ENCODE data around the gene BBS9.

Gene BBS9

DNA sequence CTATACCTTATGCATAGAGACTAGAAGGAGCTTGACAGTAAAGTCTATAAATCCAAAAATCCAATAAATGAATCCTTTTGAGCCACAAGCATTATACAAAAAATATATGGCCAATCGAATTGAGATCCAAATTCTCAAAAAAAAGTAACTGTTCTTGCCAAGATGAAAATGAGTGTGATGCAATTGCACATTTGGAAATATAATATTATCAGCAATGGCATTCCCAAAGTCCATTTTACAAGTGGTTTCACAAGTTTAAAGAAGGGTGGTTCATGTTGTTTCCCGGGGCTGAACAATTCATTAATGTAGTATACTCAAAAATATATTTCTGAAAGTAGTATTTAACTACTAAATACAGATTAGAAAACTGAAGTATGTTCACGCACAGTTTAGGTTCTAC, 27.5 kb upstream of the BBS9 start:
- Histone ChIP-seq H3K9me3 (ENCODE audit: control insufficient read depth, insufficient read depth, low read length) (no peaks in the 10 kb centered on the region), H3K4me1 (ENCODE audit: control insufficient read depth, insufficient read depth, low read length) (no peaks in the 10 kb centered on the region), H3K27me3 (ENCODE audit: control insufficient read depth, insufficient read depth, low read length) (no peaks in the 10 kb centered on the region), H3K4me3 (ENCODE audit: low read depth, low read length) (no peak overlapping the region), H3K36me3 (ENCODE audit: control insufficient read depth, insufficient read depth, low read length) (peaks cover 17% of the 10 kb centered on the region), H3K9ac (ENCODE audit: low read depth, low read length) (no peak overlapping the region)

DNA sequence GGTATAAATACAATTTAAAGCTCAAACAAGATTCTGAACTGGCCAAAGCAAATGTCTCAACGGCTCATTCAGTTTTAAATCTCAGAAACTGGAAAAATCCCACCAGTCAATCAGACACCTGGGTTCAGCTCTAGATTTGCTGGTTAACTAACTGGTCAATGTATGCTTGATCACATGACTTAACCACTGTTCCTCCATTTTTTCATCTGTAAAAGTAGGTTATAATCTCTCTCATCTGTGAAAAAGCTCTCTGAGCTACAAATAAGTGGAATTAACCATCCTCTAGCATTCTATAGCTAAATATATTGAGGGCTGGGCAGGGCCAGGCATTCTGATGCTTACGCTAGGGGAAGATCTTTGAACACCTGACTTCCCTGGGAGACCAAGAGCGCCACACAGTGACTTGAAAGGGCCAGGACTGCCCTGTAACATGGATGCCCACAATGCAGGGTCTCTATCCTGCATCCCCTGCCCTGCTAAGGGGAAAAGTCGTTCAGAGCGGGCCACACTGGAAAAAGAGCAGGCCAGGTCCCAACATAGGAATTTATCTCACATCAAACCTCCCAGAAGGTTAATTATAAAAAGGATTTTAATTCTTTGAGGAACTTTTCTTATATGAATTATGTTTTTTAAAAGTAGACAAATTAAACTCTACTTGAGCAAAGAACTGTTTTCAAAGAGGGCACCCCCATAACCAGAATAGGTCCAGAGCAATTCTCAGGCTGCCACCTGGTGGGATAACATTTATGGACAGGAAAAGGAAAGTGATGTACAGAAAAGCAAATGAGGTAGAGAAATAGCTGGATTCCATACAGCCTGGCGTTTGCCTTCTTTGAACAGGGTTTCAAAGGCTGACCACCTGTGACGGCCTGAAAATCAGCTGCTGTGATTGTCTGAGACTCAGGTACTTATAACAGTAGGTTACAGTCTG, 22.0 kb upstream of the BBS9 start:
- Histone ChIP-seq H3K4me3 (ENCODE audit: low read depth, low read length) (peak overlapping the region; percentile 73), H3K4me1 (ENCODE audit: control insufficient read depth, insufficient read depth, low read length) (peaks cover 6% of the 10 kb centered on the region), H3K36me3 (ENCODE audit: control insufficient read depth, insufficient read depth, low read length) (peaks cover 9% of the 10 kb centered on the region), H3K27me3 (ENCODE audit: control insufficient read depth, insufficient read depth, low read length) (peaks cover 20% of the 10 kb centered on the region), H3K9ac (ENCODE audit: low read depth, low read length) (no peak overlapping the region), H3K9me3 (ENCODE audit: control insufficient read depth, insufficient read depth, low read length) (no peaks in the 10 kb centered on the region)

DNA sequence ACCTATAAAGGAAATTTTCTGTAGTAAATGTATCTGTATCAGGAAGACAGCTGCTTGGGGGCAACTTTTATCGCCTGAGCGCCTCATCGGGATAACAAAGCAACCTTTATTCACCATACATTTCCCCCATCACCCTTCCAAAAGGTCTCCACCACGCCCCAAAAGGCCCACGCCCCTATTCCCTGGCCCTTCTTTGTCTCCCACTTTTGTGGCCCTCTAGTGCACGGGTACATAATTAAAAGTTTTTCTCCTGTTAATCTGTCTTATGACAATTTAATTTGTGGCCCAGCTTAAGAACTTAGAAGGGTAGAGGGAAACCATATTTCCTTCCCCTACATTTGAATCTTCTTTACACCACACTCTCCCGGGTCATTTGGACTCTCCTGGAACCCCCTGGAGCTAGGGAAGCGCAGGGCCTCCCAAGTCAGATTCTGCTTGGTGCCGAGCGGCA, 20.8 kb upstream of the BBS9 start:
- H3K9me3 ChIP-seq (ENCODE audit: control insufficient read depth, insufficient read depth, low read length): no peaks in the 10 kb centered on the region
- H3K9ac ChIP-seq (ENCODE audit: low read depth, low read length): peak overlapping the region; percentile 65
- H3K4me3 ChIP-seq (ENCODE audit: low read depth, low read length): peak overlapping the region; percentile 73
- peaks cover 6% of the 10 kb centered on the region for H3K4me1 ChIP-seq (ENCODE audit: control insufficient read depth, insufficient read depth, low read length)
- H3K27me3 ChIP-seq (ENCODE audit: control insufficient read depth, insufficient read depth, low read length): peaks cover 23% of the 10 kb centered on the region
- H3K36me3 ChIP-seq (ENCODE audit: control insufficient read depth, insufficient read depth, low read length): peaks cover 4% of the 10 kb centered on the region

DNA sequence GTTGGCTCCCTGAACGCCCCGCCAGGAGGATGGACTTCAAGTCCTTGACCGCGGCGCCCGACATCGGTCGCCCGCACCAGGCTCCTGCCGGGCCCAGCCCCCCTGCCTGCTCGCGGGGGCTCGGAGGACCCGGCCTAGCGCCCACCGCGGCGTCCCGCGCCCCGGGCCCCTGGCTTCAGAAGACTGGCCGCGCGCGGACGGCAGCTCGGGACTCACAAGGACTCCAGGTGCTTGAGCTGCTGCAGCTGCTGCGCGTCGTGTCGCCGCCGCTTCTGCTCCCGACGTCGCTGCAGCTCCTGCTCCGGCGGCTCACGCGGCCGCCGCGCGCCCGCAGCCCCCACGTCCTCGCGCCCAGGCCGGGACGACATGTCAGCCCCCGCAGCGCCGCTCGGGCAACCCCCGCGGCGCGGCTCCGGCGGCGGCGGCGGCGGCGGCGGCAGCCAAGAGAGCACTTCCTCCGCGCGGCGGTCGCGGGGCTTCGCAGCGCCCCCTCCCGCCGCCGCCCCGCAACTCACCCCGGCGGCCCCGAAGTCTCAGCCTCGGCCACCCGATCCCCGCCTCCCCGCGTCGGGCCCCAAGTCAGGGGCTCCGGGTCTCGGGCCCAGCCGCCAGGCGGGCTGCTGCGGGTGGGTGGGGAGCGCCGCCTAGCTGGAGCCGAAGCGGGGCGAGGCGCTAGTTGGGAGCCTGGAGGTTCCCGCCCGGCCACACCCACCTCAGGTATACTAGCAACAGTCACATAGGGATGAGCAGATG, 20.2 kb upstream of the BBS9 start, which contains the start of gene RP9:
RP9 (minus strand) TSS at position 400 of the 753 bp plus-strand sequence; CDS start at position 368, 32 bp downstream.
- peak within 1 kb of the TSS; percentile 73 for H3K4me3 ChIP-seq (ENCODE audit: low read depth, low read length)
- peaks cover 23% of the 10 kb centered on the region for H3K27me3 ChIP-seq (ENCODE audit: control insufficient read depth, insufficient read depth, low read length)
- H3K9me3 ChIP-seq (ENCODE audit: control insufficient read depth, insufficient read depth, low read length): no peaks in the 10 kb centered on the region
- H3K36me3 ChIP-seq (ENCODE audit: control insufficient read depth, insufficient read depth, low read length): peaks cover 3% of the 10 kb centered on the region
- peak within 1 kb of the TSS; percentile 65 for H3K9ac ChIP-seq (ENCODE audit: low read depth, low read length)
- H3K4me1 ChIP-seq (ENCODE audit: control insufficient read depth, insufficient read depth, low read length): peaks cover 6% of the 10 kb centered on the region

DNA sequence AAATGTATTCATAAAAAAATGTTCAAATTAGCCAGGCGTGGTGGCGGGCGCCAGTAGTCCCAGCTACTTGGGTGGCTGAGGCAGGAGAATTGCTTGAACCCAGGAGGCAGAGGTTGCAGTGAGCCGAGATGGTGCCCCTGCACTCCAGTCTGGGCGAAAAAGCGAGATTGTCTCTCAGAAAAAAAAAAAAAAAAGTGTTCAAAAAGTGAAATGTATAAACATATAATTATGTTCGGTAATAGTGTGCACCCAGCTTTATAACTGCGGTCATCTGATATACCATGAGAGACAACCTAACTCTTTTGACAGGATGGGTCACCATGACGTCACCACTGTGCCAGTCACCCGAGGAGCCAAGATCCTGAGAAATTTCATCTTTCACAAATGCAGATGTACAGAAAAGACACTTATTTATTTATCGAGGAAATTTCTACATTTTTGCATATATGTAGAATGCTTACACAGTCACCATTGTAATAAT, 19.6 kb upstream of the BBS9 start:
- H3K36me3 ChIP-seq (ENCODE audit: control insufficient read depth, insufficient read depth, low read length): peaks cover 3% of the 10 kb centered on the region
- no peak overlapping the region for H3K9ac ChIP-seq (ENCODE audit: low read depth, low read length)

DNA sequence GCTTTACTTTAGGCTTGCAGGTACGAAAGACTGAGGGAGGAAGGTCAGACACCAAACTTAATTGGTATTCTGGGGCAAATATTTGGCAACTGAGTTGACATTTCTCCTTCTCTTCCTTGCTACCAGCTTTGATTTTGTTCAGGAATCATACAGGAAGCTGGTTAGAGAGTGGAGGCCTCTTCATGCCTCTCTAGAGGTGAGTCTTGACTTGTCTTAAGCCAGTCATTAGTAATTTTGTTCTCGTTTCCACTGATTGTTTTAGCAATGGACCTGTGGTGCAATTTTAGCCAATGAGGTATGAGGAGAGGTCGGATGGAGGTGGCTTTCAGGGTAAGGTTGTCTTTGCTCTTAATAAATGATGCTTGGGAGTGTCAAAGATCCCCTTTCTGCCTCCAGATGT, 17.8 kb upstream of the BBS9 start:
- H3K27me3 ChIP-seq (ENCODE audit: control insufficient read depth, insufficient read depth, low read length): peaks cover 23% of the 10 kb centered on the region
- no peaks in the 10 kb centered on the region for H3K9me3 ChIP-seq (ENCODE audit: control insufficient read depth, insufficient read depth, low read length)
- H3K9ac ChIP-seq (ENCODE audit: low read depth, low read length): no peak overlapping the region
- no peak overlapping the region for H3K4me3 ChIP-seq (ENCODE audit: low read depth, low read length)
- peaks cover 3% of the 10 kb centered on the region for H3K36me3 ChIP-seq (ENCODE audit: control insufficient read depth, insufficient read depth, low read length)
- H3K4me1 ChIP-seq (ENCODE audit: control insufficient read depth, insufficient read depth, low read length): peaks cover 6% of the 10 kb centered on the region

More for the DNA sequence above, 19.6 kb upstream of the BBS9 start:
- H3K4me3 ChIP-seq (ENCODE audit: low read depth, low read length): peak overlapping the region; percentile 50
- peaks cover 23% of the 10 kb centered on the region for H3K27me3 ChIP-seq (ENCODE audit: control insufficient read depth, insufficient read depth, low read length)
- H3K9me3 ChIP-seq (ENCODE audit: control insufficient read depth, insufficient read depth, low read length): no peaks in the 10 kb centered on the region
- H3K4me1 ChIP-seq (ENCODE audit: control insufficient read depth, insufficient read depth, low read length): peaks cover 6% of the 10 kb centered on the region

DNA sequence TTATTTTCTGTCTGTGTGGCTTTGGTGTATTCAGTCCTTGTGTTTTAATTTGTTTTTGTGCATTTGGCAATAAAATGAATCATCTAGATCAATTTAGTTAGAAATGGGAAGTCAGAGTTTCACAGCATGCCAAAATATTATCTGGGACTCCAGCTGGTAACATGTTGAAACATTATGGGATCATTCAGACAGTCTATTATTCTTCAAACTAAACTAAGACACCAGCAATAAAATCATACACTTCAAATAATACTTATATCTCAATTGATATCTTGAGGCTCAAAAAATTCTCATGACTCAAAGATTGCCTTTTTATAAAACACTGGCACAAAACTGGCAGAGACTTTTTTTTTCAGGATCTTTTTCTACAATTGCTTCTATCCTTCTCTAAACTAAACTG, 14.4 kb upstream of the BBS9 start:
- H3K4me3 ChIP-seq (ENCODE audit: low read depth, low read length): no peak overlapping the region
- peaks cover 15% of the 10 kb centered on the region for H3K27me3 ChIP-seq (ENCODE audit: control insufficient read depth, insufficient read depth, low read length)
- H3K9ac ChIP-seq (ENCODE audit: low read depth, low read length): no peak overlapping the region
- no peaks in the 10 kb centered on the region for H3K36me3 ChIP-seq (ENCODE audit: control insufficient read depth, insufficient read depth, low read length)
- peaks cover under 1% of the 10 kb centered on the region for H3K4me1 ChIP-seq (ENCODE audit: control insufficient read depth, insufficient read depth, low read length)
- H3K9me3 ChIP-seq (ENCODE audit: control insufficient read depth, insufficient read depth, low read length): no peaks in the 10 kb centered on the region

DNA sequence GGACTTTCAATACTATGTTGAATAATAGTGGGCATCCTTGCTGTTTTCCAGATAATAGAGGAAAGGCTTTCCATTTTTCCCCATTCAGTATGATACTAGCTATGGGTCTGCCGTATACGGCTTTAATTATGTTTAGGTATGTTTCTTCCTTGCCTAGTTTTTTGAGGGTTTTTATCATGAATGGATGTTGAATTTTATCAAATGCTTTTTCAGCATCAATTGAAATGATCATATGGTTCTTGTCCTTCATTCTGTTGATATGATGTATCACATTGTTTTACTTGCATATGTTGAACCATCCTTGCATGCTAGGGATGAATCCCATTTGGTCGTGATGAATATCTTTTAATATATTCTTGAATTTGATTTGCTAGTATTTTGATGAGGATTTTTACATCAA, 11.0 kb upstream of the BBS9 start:
- Histone ChIP-seq H3K9ac (ENCODE audit: low read depth, low read length) (no peak overlapping the region), H3K9me3 (ENCODE audit: control insufficient read depth, insufficient read depth, low read length) (no peaks in the 10 kb centered on the region), H3K27me3 (ENCODE audit: control insufficient read depth, insufficient read depth, low read length) (no peaks in the 10 kb centered on the region), H3K4me3 (ENCODE audit: low read depth, low read length) (no peak overlapping the region), H3K36me3 (ENCODE audit: control insufficient read depth, insufficient read depth, low read length) (no peaks in the 10 kb centered on the region), H3K4me1 (ENCODE audit: control insufficient read depth, insufficient read depth, low read length) (no peaks in the 10 kb centered on the region)

DNA sequence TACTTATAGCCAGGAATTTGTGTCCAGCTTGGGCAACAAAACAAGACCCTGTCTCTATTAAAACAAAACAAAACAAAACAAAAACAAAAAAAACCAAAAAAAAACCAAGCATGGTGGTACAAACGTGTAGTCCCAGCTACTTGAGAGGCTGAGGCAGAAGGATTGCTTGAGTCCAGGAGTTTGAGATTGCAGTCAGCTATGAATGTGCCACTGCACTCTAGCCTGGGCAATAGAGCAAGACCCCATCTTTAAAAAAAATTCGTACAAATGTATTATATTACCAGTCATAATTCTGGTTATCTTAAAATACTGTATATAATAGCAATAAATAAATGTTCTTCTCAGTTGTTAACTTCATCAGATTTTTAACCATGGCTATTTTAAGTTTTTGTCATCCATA, 2.3 kb upstream of the BBS9 start:
- Histone ChIP-seq H3K36me3 (ENCODE audit: control insufficient read depth, insufficient read depth, low read length) (no peaks in the 10 kb centered on the region), H3K27me3 (ENCODE audit: control insufficient read depth, insufficient read depth, low read length) (no peaks in the 10 kb centered on the region), H3K9me3 (ENCODE audit: control insufficient read depth, insufficient read depth, low read length) (no peaks in the 10 kb centered on the region), H3K4me3 (ENCODE audit: low read depth, low read length) (no peak overlapping the region), H3K9ac (ENCODE audit: low read depth, low read length) (no peak overlapping the region), H3K4me1 (ENCODE audit: control insufficient read depth, insufficient read depth, low read length) (no peaks in the 10 kb centered on the region)

DNA sequence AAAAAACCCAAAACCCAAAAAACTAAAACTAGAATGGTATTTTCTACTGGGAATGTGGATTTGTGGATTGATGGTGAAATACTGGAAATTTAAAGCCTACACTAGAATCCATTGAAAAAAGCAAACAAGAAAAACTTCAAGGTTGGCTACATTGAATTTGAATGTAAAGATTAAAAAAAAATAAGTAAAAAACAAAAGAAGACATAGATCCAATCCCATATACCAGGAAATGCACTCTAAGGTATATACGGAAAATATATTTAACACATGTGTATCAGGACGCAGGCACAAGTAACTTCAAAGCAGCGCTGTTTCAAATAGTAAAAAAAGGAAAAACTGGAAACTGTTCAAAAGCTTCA, 754 bp upstream of the BBS9 start:
- no peaks in the 10 kb centered on the region for H3K36me3 ChIP-seq (ENCODE audit: control insufficient read depth, insufficient read depth, low read length)
- H3K27me3 ChIP-seq (ENCODE audit: control insufficient read depth, insufficient read depth, low read length): no peaks in the 10 kb centered on the region
- H3K9ac ChIP-seq (ENCODE audit: low read depth, low read length): peak overlapping the region; percentile 77
- no peaks in the 10 kb centered on the region for H3K4me1 ChIP-seq (ENCODE audit: control insufficient read depth, insufficient read depth, low read length)
- no peaks in the 10 kb centered on the region for H3K9me3 ChIP-seq (ENCODE audit: control insufficient read depth, insufficient read depth, low read length)
- H3K4me3 ChIP-seq (ENCODE audit: low read depth, low read length): peak overlapping the region; percentile 91

DNA sequence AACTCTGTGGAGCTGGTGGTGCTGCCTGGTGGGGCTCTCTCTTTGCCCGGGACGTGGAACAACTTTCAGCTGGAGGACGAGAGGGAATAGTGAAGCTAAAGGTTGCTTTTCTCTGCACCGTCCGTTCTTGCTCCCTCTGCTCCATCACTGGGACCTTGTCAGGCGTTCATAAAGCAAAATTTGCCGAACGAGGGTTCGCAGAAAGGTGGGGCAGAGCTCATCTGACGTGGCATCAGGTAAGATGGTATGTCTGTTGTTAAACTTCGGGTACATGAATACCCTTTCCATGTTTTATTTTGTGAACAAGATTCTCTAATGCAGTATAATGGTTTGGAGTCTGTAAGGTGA, 416 bp downstream of the BBS9 start:
- no peaks in the 10 kb centered on the region for H3K9me3 ChIP-seq (ENCODE audit: control insufficient read depth, insufficient read depth, low read length)
- H3K4me3 ChIP-seq (ENCODE audit: low read depth, low read length): peak overlapping the region; percentile 91
- no peak overlapping the region for H3K9ac ChIP-seq (ENCODE audit: low read depth, low read length)
- H3K4me1 ChIP-seq (ENCODE audit: control insufficient read depth, insufficient read depth, low read length): no peaks in the 10 kb centered on the region
- no peaks in the 10 kb centered on the region for H3K36me3 ChIP-seq (ENCODE audit: control insufficient read depth, insufficient read depth, low read length)
- H3K27me3 ChIP-seq (ENCODE audit: control insufficient read depth, insufficient read depth, low read length): no peaks in the 10 kb centered on the region

All from iPS-15b (cell line).